ENCODE results near the gene SLC9A9. TPM values are rescaled to one million over a fixed set of nuclear protein-coding genes. Genes with fewer than 3 reads are reported as not detected.
"Not testable (repeated sequence)": the region's sequence is repeated elsewhere in the genome, so short reads cannot be mapped to it uniquely, and the experiment has no call there.

The SLC9A9 gene
- polyA plus RNA-seq, 3 donors, result 5.8 to 6.8 (median 6.4) TPM

GRCh38 chr3:143525408-143525807 lies 322.9 kb downstream of the SLC9A9 start:
- DNase-seq (ENCODE audit: low read depth in 3 of 3, low spot score in 2 of 3), result no peak

- no peak for DNase-seq (ENCODE audit: low read depth in 3 of 3, low spot score in 2 of 3)
Measured at GRCh38 chr3:143521803-143522202, 326.5 kb downstream of the SLC9A9 start.

GRCh38 chr3:143517131-143517530 lies 331.1 kb downstream of the SLC9A9 start:
- not testable (repeated sequence) for DNase-seq (ENCODE audit: low read depth in 3 of 3, low spot score in 2 of 3)

GRCh38 chr3:143514874-143515273 lies 333.4 kb downstream of the SLC9A9 start:
- DNase-seq (ENCODE audit: low read depth in 3 of 3, low spot score in 2 of 3), result no peak

GRCh38 chr3:143514109-143514508 lies 334.2 kb downstream of the SLC9A9 start:
- DNase-seq (ENCODE audit: low read depth in 3 of 3, low spot score in 2 of 3), result no peak

- no peak for DNase-seq (ENCODE audit: low read depth in 3 of 3, low spot score in 2 of 3)
Measured at GRCh38 chr3:143511174-143511879, 336.9 kb downstream of the SLC9A9 start.

- DNase-seq (ENCODE audit: low read depth in 3 of 3, low spot score in 2 of 3), result no peak
Measured at GRCh38 chr3:143510601-143511000, 337.7 kb downstream of the SLC9A9 start.

GRCh38 chr3:143507735-143508580 lies 340.3 kb downstream of the SLC9A9 start:
- no peak for DNase-seq (ENCODE audit: low read depth in 3 of 3, low spot score in 2 of 3)

- no peak for DNase-seq (ENCODE audit: low read depth in 3 of 3, low spot score in 2 of 3)
Measured at GRCh38 chr3:143506190-143506589, 342.1 kb downstream of the SLC9A9 start.

- DNase-seq (ENCODE audit: low read depth in 3 of 3, low spot score in 2 of 3), result no peak
Measured at GRCh38 chr3:143503325-143503885, 344.9 kb downstream of the SLC9A9 start.

GRCh38 chr3:143502081-143502480 lies 346.2 kb downstream of the SLC9A9 start:
- DNase-seq (ENCODE audit: low read depth in 3 of 3, low spot score in 2 of 3), result no peak

GRCh38 chr3:143497382-143497781 lies 350.9 kb downstream of the SLC9A9 start:
- no peak for DNase-seq (ENCODE audit: low read depth in 3 of 3, low spot score in 2 of 3)

- no peak for DNase-seq (ENCODE audit: low read depth in 3 of 3, low spot score in 2 of 3)
Measured at GRCh38 chr3:143496191-143496590, 352.1 kb downstream of the SLC9A9 start.

- no peak for DNase-seq (ENCODE audit: low read depth in 3 of 3, low spot score in 2 of 3)
Measured at GRCh38 chr3:143495527-143495926, 352.7 kb downstream of the SLC9A9 start.

- no peak for DNase-seq (ENCODE audit: low read depth in 3 of 3, low spot score in 2 of 3)
Measured at GRCh38 chr3:143486611-143487010, 361.7 kb downstream of the SLC9A9 start.

GRCh38 chr3:143484846-143485512 lies 363.3 kb downstream of the SLC9A9 start:
- DNase-seq (ENCODE audit: low read depth in 3 of 3, low spot score in 2 of 3), result no peak

- DNase-seq (ENCODE audit: low read depth in 3 of 3, low spot score in 2 of 3), result no peak
Measured at GRCh38 chr3:143483214-143483613, 365.1 kb downstream of the SLC9A9 start.

GRCh38 chr3:143482106-143483088 lies 365.9 kb downstream of the SLC9A9 start:
- DNase-seq (ENCODE audit: low read depth in 3 of 3, low spot score in 2 of 3), result no peak

GRCh38 chr3:143480344-143480743 lies 367.9 kb downstream of the SLC9A9 start:
- no peak for DNase-seq (ENCODE audit: low read depth in 3 of 3, low spot score in 2 of 3)

- DNase-seq (ENCODE audit: low read depth in 3 of 3, low spot score in 2 of 3), result no peak
Measured at GRCh38 chr3:143479727-143480126, 368.5 kb downstream of the SLC9A9 start.
